GM12878 (cell line): ENCODE measurements around the gene P3H2. TPM values are rescaled to one million over a fixed set of nuclear protein-coding genes. Genes with fewer than 3 reads are reported as not detected.

Experiments used
- ATAC-seq: fragments of 200-7000 bp; cut with Tn5 transposase; 3 replicates; pipeline ENCODE4 v1.9.1; 2020; ENCODE audit warnings: mild to moderate bottlenecking, moderate library complexity
- BruUV-seq: library from RNA; stranded (reverse); fragments of 400-500 nt; replicated peaks from 2 replicates; lab custom pipeline; 2021; lab: Mats Ljungman, UMichigan
- CTCF ChIA-PET: fragments of 300-600 bp; sonication (Branson Sonifier 250); formaldehyde crosslinking; extraction: SDS; loops from one replicate; lab custom pipeline; 2021; ENCODE audit warnings: inconsistent platforms; lab: Yijun Ruan, JAX
- POLR2A ChIA-PET: fragments of 350-600 bp; formaldehyde crosslinking; extraction: SDS; loops from one replicate; lab custom pipeline; 2021; ENCODE audit warnings: inconsistent platforms; lab: Charles Lee
- RAD21 ChIA-PET: fragments of 300-600 bp; sonication (Branson Sonifier 250); formaldehyde crosslinking; loops from one replicate; lab custom pipeline; 2023; ENCODE audit warnings: antibody characterized with exemption; ENCODE audit not compliant: unreplicated experiment; lab: Charles Lee
- SMC1A ChIA-PET: fragments of 300-600 bp; sonication (Branson Sonifier 250); formaldehyde crosslinking; loops from one replicate; lab custom pipeline; 2023; ENCODE audit not compliant: unreplicated experiment, uncharacterized antibody; lab: Charles Lee
- DNase-seq: peaks from one replicate; pipeline ENCODE4 v3.0.0-alpha.2; 2011; ENCODE audit warnings: low read depth, low spot score
- FAIRE-seq: peaks from 3 replicates; lab custom pipeline; 2011; peaks lifted over from hg19 to GRCh38; lab: Jason Lieb, UNC
- H2AFZ ChIP-seq: 2 replicates; pipeline ENCODE4 v1.6.0; 2011; ENCODE audit warnings: low read depth, low read length, control low read depth; ENCODE audit not compliant: control insufficient read depth
- H3K27ac ChIP-seq: 2 replicates; pipeline ENCODE4 v1.5.1; 2011; ENCODE audit warnings: control low read depth; ENCODE audit not compliant: control insufficient read depth, insufficient read depth
- H3K27me3 ChIP-seq, 2 experiments: replicated peaks in 1 of 2; 2 replicates each; pipeline versions ENCODE4 v1.6.0 to v1.6.1; 2011; ENCODE audit warnings: low read length in 1 of 2; ENCODE audit not compliant: control insufficient read depth in 2 of 2, insufficient read depth in 2 of 2
- H3K36me3 ChIP-seq, 2 experiments: 2 replicates each; pipeline ENCODE4 v1.5.1; 2011; ENCODE audit warnings: low read length in 1 of 2; ENCODE audit not compliant: control insufficient read depth in 2 of 2, insufficient read depth in 2 of 2
- H3K4me1 ChIP-seq: 2 replicates; pipeline ENCODE4 v1.6.1; 2011; ENCODE audit warnings: mild to moderate bottlenecking, low read length, moderate library complexity, mixed read lengths; ENCODE audit not compliant: control insufficient read depth, insufficient read depth
- H3K4me2 ChIP-seq: 2 replicates; pipeline ENCODE4 v1.6.0; 2011; ENCODE audit warnings: control low read depth; ENCODE audit not compliant: control insufficient read depth, insufficient read depth
- H3K4me3 ChIP-seq: fragments of 200-600 bp; sonication (generic); 2 replicates; pipeline ENCODE4 v1.5.1; 2016
- H3K79me2 ChIP-seq: 2 replicates; pipeline ENCODE4 v1.6.0; 2011; ENCODE audit warnings: low read length; ENCODE audit not compliant: control insufficient read depth, insufficient read depth
- H3K9ac ChIP-seq: 2 replicates; pipeline ENCODE4 v1.8.0; 2011; ENCODE audit warnings: low read length, control low read depth, mixed read lengths; ENCODE audit not compliant: control insufficient read depth, insufficient read depth
- H3K9me3 ChIP-seq: replicated peaks from 3 replicates; pipeline ENCODE4 v1.5.1; 2011; ENCODE audit warnings: mild to moderate bottlenecking, low read length; ENCODE audit not compliant: control insufficient read depth, insufficient read depth
- H4K20me1 ChIP-seq: 2 replicates; pipeline ENCODE4 v1.6.0; 2011; ENCODE audit not compliant: control insufficient read depth, insufficient read depth
- CBX3 ChIP-seq: fragments of 200-600 bp; sonication (generic); IDR thresholded peaks from 2 replicates; pipeline ENCODE4 v1.6.1; 2016; ENCODE audit warnings: low read depth, borderline replicate concordance
- CREB1 ChIP-seq: IDR thresholded peaks from 2 replicates; pipeline ENCODE4 v1.6.1; 2012; ENCODE audit warnings: low read depth, mild to moderate bottlenecking, inconsistent platforms
- E2F8 ChIP-seq: fragments of 450-650 bp; IDR thresholded peaks from 2 replicates; pipeline ENCODE4 v1.6.1; 2018; ENCODE audit warnings: mild to moderate bottlenecking, low read depth, moderate library complexity; ENCODE audit not compliant: partially characterized antibody
- GABPA ChIP-seq: IDR thresholded peaks from 2 replicates; pipeline ENCODE4 v1.6.1; 2014; ENCODE audit warnings: antibody characterized with exemption, low read depth, mild to moderate bottlenecking, inconsistent platforms
- HDAC2 ChIP-seq: fragments of 200-600 bp; sonication (generic); IDR thresholded peaks from 2 replicates; pipeline ENCODE4 v1.6.1; 2017
- IKZF1 ChIP-seq: fragments of 450-650 bp; conservative IDR thresholded peaks from 2 replicates; pipeline ENCODE4 v1.6.1; 2017; ENCODE audit warnings: antibody characterized with exemption, mild to moderate bottlenecking
- JUNB ChIP-seq: IDR thresholded peaks from 2 replicates; pipeline ENCODE4 v1.6.1; 2016; ENCODE audit warnings: antibody characterized with exemption, mild to moderate bottlenecking
- KAT2A ChIP-seq: conservative IDR thresholded peaks from 2 replicates; pipeline ENCODE4 v1.6.1; 2011; ENCODE audit warnings: low read depth, low read length; ENCODE audit not compliant: control insufficient read depth
- MYC ChIP-seq: IDR thresholded peaks from 2 replicates; pipeline ENCODE4 v1.6.1; 2011; ENCODE audit warnings: mild to moderate bottlenecking, low read length, moderate library complexity, inconsistent platforms; ENCODE audit not compliant: insufficient read depth, insufficient replicate concordance, insufficient read length, severe bottlenecking
- NFXL1 ChIP-seq: fragments of 450-650 bp; IDR thresholded peaks from 2 replicates; pipeline ENCODE4 v1.6.1; 2017; ENCODE audit warnings: antibody characterized with exemption, mild to moderate bottlenecking, borderline replicate concordance
- RBBP5 ChIP-seq: fragments of 200-600 bp; sonication (generic); conservative IDR thresholded peaks from 2 replicates; pipeline ENCODE4 v1.6.1; 2016
- SIN3A ChIP-seq: IDR thresholded peaks from 2 replicates; pipeline ENCODE4 v1.6.1; 2012; ENCODE audit warnings: low read depth, low read length, improper control_type of control experiment
- SMAD1 ChIP-seq: fragments of 450-650 bp; IDR thresholded peaks from 2 replicates; pipeline ENCODE4 v1.6.1; 2018; ENCODE audit warnings: mild to moderate bottlenecking, low read depth; ENCODE audit not compliant: partially characterized antibody
- TAF1 ChIP-seq: IDR thresholded peaks from 2 replicates; pipeline ENCODE4 v1.6.1; 2011; ENCODE audit warnings: mild to moderate bottlenecking, low read depth, low read length, borderline replicate concordance
- TARDBP ChIP-seq: IDR thresholded peaks from 2 replicates; pipeline ENCODE4 v1.6.1; 2016; ENCODE audit warnings: borderline replicate concordance
- ZNF622 ChIP-seq: fragments of 450-650 bp; IDR thresholded peaks from 2 replicates; pipeline ENCODE4 v1.6.1; 2017; ENCODE audit warnings: mild to moderate bottlenecking, inconsistent platforms
- in situ Hi-C: fragments of 300-500 bp; cut with MboI; formaldehyde crosslinking; loops from 9 replicates; pipeline ENCODE4 v1.14.3; 2018; ENCODE audit warnings: mixed read lengths
- intact Hi-C: fragments of 100-400 bp; cut with micrococcal nuclease; formaldehyde crosslinking; loops from one replicate; pipeline ENCODE4 v1.14.2; 2022; ENCODE audit not compliant: unreplicated experiment
- polyA plus RNA-seq, 11 experiments: library from polyadenylated mRNA; depleted of rRNA in 4 of 11; unstranded in 6 of 11; stranded (reverse) in 5 of 11; fragments of >200 nt; fragmentation: Nextera tagmentation in 4 of 11; fragmentation: Illumina TruSeq in 1 of 11; extraction: Ambion mirVana in 4 of 11; extraction: Trizol in 1 of 11; gene quantifications; 1 replicate in 1 of 11; 2 replicates in 10 of 11; pipeline versions ENCODE4 v1.2.1 to v1.2.3, GENCODE V29; 2011 to 2016; ENCODE audit warnings: inconsistent platforms in 2 of 11, missing spikeins in 2 of 11, low read depth in 1 of 11
- total RNA-seq, 4 experiments: library from RNA; depleted of rRNA in 3 of 4; stranded (reverse); fragments of >200 nt in 3 of 4; fragmentation: Illumina TruSeq in 1 of 4; extraction: Trizol in 1 of 4; gene quantifications; 2 replicates each; pipeline versions ENCODE4 v1.2.1 to v1.2.3, GENCODE V29; 2013 to 2021
- TF ChIP-seq, protein P1 (sequence below): fragments of 150-350 bp; IDR thresholded peaks from 2 replicates; pipeline ENCODE4 v1.6.1; 2014; ENCODE audit warnings: mild to moderate bottlenecking, low read depth, low read length
- TF ChIP-seq, protein P2 (sequence below): IDR thresholded peaks from 2 replicates; pipeline ENCODE4 v1.6.1; 2011; ENCODE audit warnings: low read depth, low read length, improper control_type of control experiment, borderline replicate concordance

P3H2 gene
- total and polyA plus RNA-seq, 10 of the 15 experiments (the other 5 are each of a cell fraction or from before 2014, with no cell fraction given): 27.0 to 97.6 (median 83.2) TPM

DNA sequence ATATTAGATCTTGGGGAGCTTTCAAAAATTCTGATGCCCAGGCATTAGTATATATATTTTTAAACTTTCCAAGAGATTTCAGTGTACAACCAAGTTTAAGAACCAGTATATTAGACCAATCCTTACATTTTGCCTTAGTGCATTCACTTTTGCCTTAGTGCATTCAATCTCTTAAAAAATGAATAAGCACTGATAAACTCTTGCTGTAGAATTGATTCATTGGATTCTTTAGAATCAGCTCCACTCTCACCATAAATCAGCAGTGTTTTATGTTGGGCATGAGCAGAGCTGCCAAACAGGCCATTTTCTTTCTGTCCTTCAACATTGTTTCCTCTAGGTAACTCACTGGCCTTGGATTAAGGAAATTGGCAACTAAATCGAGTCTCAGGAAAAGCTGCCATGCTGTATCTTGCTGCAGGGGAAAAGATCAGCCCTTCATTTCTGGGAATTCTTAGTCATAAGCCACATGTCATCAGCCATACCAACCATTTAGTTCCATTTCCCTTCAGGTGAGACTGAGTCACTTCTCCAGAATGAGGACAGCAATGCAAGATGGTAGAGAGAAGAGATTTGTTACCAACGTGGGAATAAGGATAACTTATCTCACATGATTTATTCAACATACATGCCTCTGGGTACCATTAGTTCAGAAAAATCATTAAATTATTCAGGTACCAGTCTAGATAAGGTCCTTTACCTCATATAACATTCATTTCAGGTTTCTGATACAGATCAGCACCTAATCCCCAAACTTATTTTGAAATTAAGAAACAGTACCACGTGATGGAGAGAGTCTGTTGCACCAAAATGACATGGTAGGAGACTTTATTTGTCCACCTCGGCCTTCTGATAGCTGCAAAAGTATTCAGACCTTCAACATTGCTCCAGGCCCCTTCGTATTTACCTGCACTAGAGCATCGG lies 192.5 kb downstream of the P3H2 start (continued):
- TF ChIP-seq RBBP5 (no peak), IKZF1 (no peak), MYC (no peak), HDAC2 (no peak), NFXL1 (no peak)
- TF ChIP-seq, protein P1, sequence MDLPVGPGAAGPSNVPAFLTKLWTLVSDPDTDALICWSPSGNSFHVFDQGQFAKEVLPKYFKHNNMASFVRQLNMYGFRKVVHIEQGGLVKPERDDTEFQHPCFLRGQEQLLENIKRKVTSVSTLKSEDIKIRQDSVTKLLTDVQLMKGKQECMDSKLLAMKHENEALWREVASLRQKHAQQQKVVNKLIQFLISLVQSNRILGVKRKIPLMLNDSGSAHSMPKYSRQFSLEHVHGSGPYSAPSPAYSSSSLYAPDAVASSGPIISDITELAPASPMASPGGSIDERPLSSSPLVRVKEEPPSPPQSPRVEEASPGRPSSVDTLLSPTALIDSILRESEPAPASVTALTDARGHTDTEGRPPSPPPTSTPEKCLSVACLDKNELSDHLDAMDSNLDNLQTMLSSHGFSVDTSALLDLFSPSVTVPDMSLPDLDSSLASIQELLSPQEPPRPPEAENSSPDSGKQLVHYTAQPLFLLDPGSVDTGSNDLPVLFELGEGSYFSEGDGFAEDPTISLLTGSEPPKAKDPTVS: no peak
- TF ChIP-seq, all 136 proteins: peak for 0

- RAD21 ChIA-PET: no interaction called here
- in situ Hi-C loops: no loop called here
- Histone ChIP-seq H3K4me3 (no peak overlapping the region), H4K20me1 (no peaks in the 10 kb centered on the region), H3K79me2 (no peaks in the 10 kb centered on the region), H3K36me3 (no peaks in the 10 kb centered on the region), H3K4me1 (no peaks in the 10 kb centered on the region), H3K4me2 (no peak overlapping the region), H3K9ac (no peak overlapping the region), H3K9me3 (no peaks in the 10 kb centered on the region; the same call in 2 of the 3 replicates), H3K27me3 (no peaks in the 10 kb centered on the region), H3K27ac (no peak overlapping the region), H2AFZ (no peak overlapping the region)
- FAIRE-seq (no peak), ATAC-seq (no peak), DNase-seq (no peak)
- intact Hi-C loops: no loop called here
- CTCF ChIA-PET: interaction anchor here (1.1 kb wide), 1 partner anchor 26 kb away, joined by 4 read pairs; no protein-coding TSS in a partner anchor
- SMC1A ChIA-PET: no interaction called here
- POLR2A ChIA-PET: no interaction called here
- no TSS peak for BruUV-seq
- no peak for TF ChIP-seq ZNF622
- TF ChIP-seq GABPA: no peak
- TF ChIP-seq TARDBP: no peak
- TF ChIP-seq JUNB: no peak
- TF ChIP-seq SMAD1: no peak
- TF ChIP-seq CBX3: no peak
- TF ChIP-seq KAT2A: no peak
- no peak for TF ChIP-seq SIN3A
- TF ChIP-seq TAF1: no peak
- TF ChIP-seq CREB1: no peak
- no peak for TF ChIP-seq E2F8
- TF ChIP-seq, protein P2, sequence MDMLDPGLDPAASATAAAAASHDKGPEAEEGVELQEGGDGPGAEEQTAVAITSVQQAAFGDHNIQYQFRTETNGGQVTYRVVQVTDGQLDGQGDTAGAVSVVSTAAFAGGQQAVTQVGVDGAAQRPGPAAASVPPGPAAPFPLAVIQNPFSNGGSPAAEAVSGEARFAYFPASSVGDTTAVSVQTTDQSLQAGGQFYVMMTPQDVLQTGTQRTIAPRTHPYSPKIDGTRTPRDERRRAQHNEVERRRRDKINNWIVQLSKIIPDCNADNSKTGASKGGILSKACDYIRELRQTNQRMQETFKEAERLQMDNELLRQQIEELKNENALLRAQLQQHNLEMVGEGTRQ: no peak
Observed at GRCh38 chr3:189921770-189922169, 198.9 kb downstream of the P3H2 start.
